Lung (tissue), 16 donors: ENCODE data around the gene ATG16L1. TPM values are rescaled to one million over a fixed set of nuclear protein-coding genes. Genes with fewer than 3 reads are reported as not detected.

Experiments used
- ATAC-seq: fragments of 200-7000 bp; cut with Tn5 transposase; one replicate; pipeline ENCODE4 v1.9.1; 2020; ENCODE audit warnings: moderate number of reproducible peaks; ENCODE audit not compliant: insufficient read depth, low FRiP score
- DNase-seq, 3 donors: peaks; one replicate each; pipeline ENCODE4 v3.0.0-alpha.2; 2013 to 2017
- H3K27ac ChIP-seq, 2 donors: one replicate each; pipeline ENCODE4 v1.5.1; 2013; ENCODE audit warnings: mild to moderate bottlenecking in 2 of 2, moderate library complexity in 2 of 2, control low read depth in 1 of 2, inconsistent platforms in 1 of 2, low read depth in 1 of 2, low read length in 1 of 2
- H3K27me3 ChIP-seq, 3 donors: one replicate each; pipeline ENCODE4 v1.5.1; 2013; ENCODE audit warnings: low read length in 2 of 3; ENCODE audit not compliant: control insufficient read depth in 3 of 3, insufficient read depth in 3 of 3
- H3K36me3 ChIP-seq, 4 donors: one replicate each; pipeline ENCODE4 v1.5.1; 2013; ENCODE audit warnings: low read length in 4 of 4, mild to moderate bottlenecking in 1 of 4, moderate library complexity in 1 of 4; ENCODE audit not compliant: control insufficient read depth in 4 of 4, insufficient read depth in 4 of 4
- H3K4me1 ChIP-seq, 5 donors: one replicate each; pipeline ENCODE4 v1.5.1; 2013; ENCODE audit warnings: low read length in 5 of 5, mild to moderate bottlenecking in 2 of 5, moderate library complexity in 1 of 5; ENCODE audit not compliant: control insufficient read depth in 5 of 5, insufficient read depth in 5 of 5
- H3K4me3 ChIP-seq: one replicate; pipeline ENCODE4 v1.5.1; 2013; ENCODE audit warnings: mild to moderate bottlenecking, control low read depth, moderate library complexity
- H3K9ac ChIP-seq, 2 donors: one replicate each; pipeline ENCODE4 v1.5.1; 2013; ENCODE audit warnings: low read length in 2 of 2, control low read depth in 1 of 2; ENCODE audit not compliant: insufficient read depth in 1 of 2
- H3K9me3 ChIP-seq, 4 donors: one replicate each; pipeline ENCODE4 v1.5.1; 2013; ENCODE audit warnings: low read length in 3 of 4, mild to moderate bottlenecking in 1 of 4, moderate library complexity in 1 of 4; ENCODE audit not compliant: control insufficient read depth in 4 of 4, insufficient read depth in 3 of 4
- WGBS, 2 donors: extraction: QIAGEN DNeasy Blood & Tissue Kit; methylation state at CpG; one replicate each; pipeline ENCODE4 v1.1.7; 2013; 5-methylcytosine and 5-hydroxymethylcytosine counted together
- long read RNA-seq, 5 donors: transcript quantifications; one replicate each; lab custom pipeline, GENCODE V29; 2026
- polyA plus RNA-seq, 2 donors: library from polyadenylated mRNA; stranded (reverse); fragments of 200-250 nt; gene quantifications; one replicate each; pipeline ENCODE4 v1.2.1, GENCODE V29; 2013
- total RNA-seq, 2 donors: library from RNA; depleted of rRNA in 1 of 2; stranded (reverse); fragments of >200 nt in 1 of 2; gene quantifications; one replicate each; pipeline ENCODE4 v1.2.1, GENCODE V29; 2014 to 2021
- TF ChIP-seq, protein P1 (sequence below): IDR thresholded peaks from 2 replicates; pipeline ENCODE4 v1.5.1; 2012; ENCODE audit warnings: mild to moderate bottlenecking; ENCODE audit errors: control extremely low read depth, extremely low read depth
- donor health status: control.
- donor health status: control.
- donor health status: Bipolar disorder and iron deficiency.
- donor health status: healthy.
- donor health status: DM: yes; HTN: yes; CAD: no.

Gene ATG16L1
- 10 to 100 TPM; 25.8 to 37.0 TPM for total RNA-seq
- 10 to 100 TPM; 10.9 to 14.8 TPM for polyA plus RNA-seq
- long read RNA-seq, donor 1, partial matches to known transcripts = 0 of 3 reads
- long read RNA-seq, donor 1, other reads (novel, unspliced or antisense) = 0 of 3 reads
- long read RNA-seq, donor 2 = 0 reads
- long read RNA-seq, donor 3, partial matches to known transcripts = 7 of 7 reads
- long read RNA-seq, donor 3, other reads (novel, unspliced or antisense) = 0 of 7 reads
- long read RNA-seq, donor 4, partial matches to known transcripts = 0 of 1 reads
- long read RNA-seq, donor 4, other reads (novel, unspliced or antisense) = 0 of 1 reads
- long read RNA-seq, donor 5, partial matches to known transcripts = 0 of 1 reads
- long read RNA-seq, donor 5, other reads (novel, unspliced or antisense) = 0 of 1 reads

DNA sequence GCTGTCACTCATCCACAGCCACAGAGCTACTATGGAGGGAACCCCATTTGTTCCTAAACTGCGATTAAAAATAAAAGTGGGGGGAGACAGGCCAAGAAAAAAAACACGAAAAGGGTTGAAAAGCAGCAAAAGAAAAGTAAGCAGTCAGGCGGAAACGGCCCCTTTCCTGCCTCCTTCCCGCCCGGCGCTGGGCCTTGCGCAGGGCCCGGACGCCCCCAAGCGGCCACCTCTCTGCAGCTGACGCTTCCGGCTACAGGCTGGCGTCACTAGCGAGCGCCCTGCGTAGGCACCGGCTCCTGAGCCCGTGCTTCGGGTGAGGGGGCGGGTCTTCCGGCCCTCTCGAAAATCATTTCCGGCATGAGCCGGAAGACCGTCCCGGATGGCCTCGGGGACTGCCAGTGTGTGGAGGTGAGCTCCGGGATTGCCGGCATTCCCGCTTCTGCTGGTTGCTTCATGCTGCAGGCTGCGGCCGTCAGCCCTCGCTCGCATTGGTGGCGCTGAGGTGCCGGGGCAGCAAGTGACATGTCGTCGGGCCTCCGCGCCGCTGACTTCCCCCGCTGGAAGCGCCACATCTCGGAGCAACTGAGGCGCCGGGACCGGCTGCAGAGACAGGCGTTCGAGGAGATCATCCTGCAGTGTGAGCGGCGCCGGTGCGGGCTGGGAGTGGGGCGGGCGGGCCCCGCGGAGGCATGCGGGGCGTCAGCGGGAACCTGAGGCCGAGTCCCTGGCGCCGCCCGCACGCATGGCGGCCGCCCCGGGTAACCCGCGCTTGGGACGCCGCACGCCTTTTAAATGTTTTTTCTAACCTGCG, at the start of gene ATG16L1:
TSS of gene ATG16L1 (plus strand) at position 368 of the 811 bp plus-strand sequence. CDS start at position 523, 155 bp downstream.
- peaks cover 0 to 8% (median 1%) of the 10 kb centered on the region in 4 donors for H3K36me3 ChIP-seq
- TF ChIP-seq, protein P1, sequence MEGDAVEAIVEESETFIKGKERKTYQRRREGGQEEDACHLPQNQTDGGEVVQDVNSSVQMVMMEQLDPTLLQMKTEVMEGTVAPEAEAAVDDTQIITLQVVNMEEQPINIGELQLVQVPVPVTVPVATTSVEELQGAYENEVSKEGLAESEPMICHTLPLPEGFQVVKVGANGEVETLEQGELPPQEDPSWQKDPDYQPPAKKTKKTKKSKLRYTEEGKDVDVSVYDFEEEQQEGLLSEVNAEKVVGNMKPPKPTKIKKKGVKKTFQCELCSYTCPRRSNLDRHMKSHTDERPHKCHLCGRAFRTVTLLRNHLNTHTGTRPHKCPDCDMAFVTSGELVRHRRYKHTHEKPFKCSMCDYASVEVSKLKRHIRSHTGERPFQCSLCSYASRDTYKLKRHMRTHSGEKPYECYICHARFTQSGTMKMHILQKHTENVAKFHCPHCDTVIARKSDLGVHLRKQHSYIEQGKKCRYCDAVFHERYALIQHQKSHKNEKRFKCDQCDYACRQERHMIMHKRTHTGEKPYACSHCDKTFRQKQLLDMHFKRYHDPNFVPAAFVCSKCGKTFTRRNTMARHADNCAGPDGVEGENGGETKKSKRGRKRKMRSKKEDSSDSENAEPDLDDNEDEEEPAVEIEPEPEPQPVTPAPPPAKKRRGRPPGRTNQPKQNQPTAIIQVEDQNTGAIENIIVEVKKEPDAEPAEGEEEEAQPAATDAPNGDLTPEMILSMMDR = peak; percentile 92
- 0 to 1% methylated on average over 70 to 75 of the region's 75 CpGs for WGBS, 2 donors

DNA sequence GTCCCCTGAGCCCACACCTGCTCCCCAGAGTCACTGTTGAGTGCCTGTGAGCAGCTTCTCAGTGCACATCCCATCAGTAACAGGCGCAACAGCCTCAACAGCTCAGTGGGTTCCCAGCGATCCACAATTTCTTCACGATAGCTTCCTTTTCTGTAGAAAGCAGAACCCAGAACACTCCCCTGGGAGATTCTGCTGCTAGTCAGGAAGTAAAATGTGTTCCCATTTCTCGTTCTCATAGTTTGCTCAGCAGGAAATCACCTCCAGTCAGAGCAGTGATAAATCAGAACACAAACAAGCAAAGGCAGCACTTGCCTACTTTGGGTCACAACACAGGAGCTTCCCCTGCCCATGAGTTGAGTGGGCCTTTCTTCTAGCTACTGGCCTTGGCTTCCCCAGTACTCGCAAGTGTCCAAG, 48.9 kb upstream of the ATG16L1 start:
- Histone ChIP-seq H3K27ac (no peak overlapping the region), H3K9me3 (peaks cover 0 to 13% (median 2%) of the 10 kb centered on the region in 4 donors), H3K4me3 (no peak overlapping the region), H3K9ac (no peak overlapping the region), H3K4me1 (peaks cover 0 to 2% (median 0%) of the 10 kb centered on the region in 5 donors), H3K27me3 (no peaks in the 10 kb centered on the region), H3K36me3 (peaks cover 0 to 19% (median 0%) of the 10 kb centered on the region in 4 donors)
- no peak for DNase-seq
- TF ChIP-seq, protein P1 = no peak
- peak; percentile 57 for ATAC-seq
- WGBS, 2 donors = 63 to 75% methylated on average over 5 of the region's 5 CpGs

More for the DNA sequence above, at the start of gene ATG16L1:
- Histone ChIP-seq H3K4me3 (peak within 1 kb of the TSS; percentile 93), H3K4me1 (peaks cover 0 to 12% (median 6%) of the 10 kb centered on the region in 5 donors), H3K27me3 (no peaks in the 10 kb centered on the region), H3K9ac (peak within 1 kb of the TSS in 1 of 2 donors; percentile 78), H3K9me3 (peaks cover 0 to 6% (median 0%) of the 10 kb centered on the region in 4 donors), H3K27ac (peak within 1 kb of the TSS; percentile 88 to 91)
- ATAC-seq (peak; percentile 99), DNase-seq (peak; percentile 97 to 99 (median 97))

DNA sequence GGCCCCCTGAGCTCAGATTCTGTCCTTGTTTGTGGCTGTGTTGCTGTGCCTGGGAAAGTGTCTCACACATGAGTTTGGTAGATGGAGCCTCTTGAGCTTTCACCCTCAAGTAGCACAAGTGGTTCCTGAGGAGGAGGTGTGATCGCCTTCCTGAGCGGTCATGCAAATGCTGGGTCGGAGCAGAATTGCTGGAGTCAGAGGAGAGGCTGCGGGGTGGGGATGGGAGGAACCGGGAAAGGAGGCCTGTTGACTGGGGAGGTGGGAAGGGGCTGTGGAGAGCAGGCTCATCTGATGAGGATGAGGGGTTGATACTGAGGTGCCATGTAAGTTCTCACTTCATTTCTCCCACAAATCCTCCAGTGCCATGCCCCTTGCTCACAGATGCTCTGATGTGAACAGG, 48.4 kb upstream of the ATG16L1 start:
- Histone ChIP-seq H3K27ac (no peak overlapping the region), H3K4me3 (no peak overlapping the region), H3K27me3 (no peaks in the 10 kb centered on the region), H3K9me3 (peaks cover 0 to 13% (median 2%) of the 10 kb centered on the region in 4 donors), H3K36me3 (peaks cover 0 to 18% (median 0%) of the 10 kb centered on the region in 4 donors), H3K4me1 (peaks cover 0 to 2% (median 0%) of the 10 kb centered on the region in 5 donors), H3K9ac (no peak overlapping the region)
- ATAC-seq = no peak
- DNase-seq = no peak
- TF ChIP-seq, protein P1 = no peak
- 97 to 98% methylated on average over 5 of the region's 5 CpGs for WGBS, 2 donors
